Iris pigment epithelial cell (primary cell): ENCODE data around the gene RTP5.
"Not testable (repeated sequence)": the region's sequence is repeated elsewhere in the genome, so short reads cannot be mapped to it uniquely, and the experiment has no call there.

Experiments
- DNase-seq: peaks from one replicate; pipeline ENCODE4 v3.0.0-alpha.2; 2011; ENCODE audit warnings: low read depth

Gene RTP5

GRCh38 chr2:241869087-241869961, at the start of gene RTP5:
Gene RTP5 (plus strand): TSS chr2:241869729. CDS start chr2:241869757, 28 bp downstream.
- DNase-seq: no peak

- DNase-seq: not testable (repeated sequence)
These were observed 49.4 kb upstream of the RTP5 start for GRCh38 chr2:241819947-241820624.

GRCh38 chr2:241820625-241821384, 48.7 kb upstream of the RTP5 start:
- no peak for DNase-seq

GRCh38 chr2:241821460-241822263, 47.9 kb upstream of the RTP5 start:
- DNase-seq: no peak

GRCh38 chr2:241822264-241822623, 47.3 kb upstream of the RTP5 start:
- no peak for DNase-seq

GRCh38 chr2:241823531-241824437, 45.7 kb upstream of the RTP5 start:
- not testable (repeated sequence) for DNase-seq

GRCh38 chr2:241827394-241827793, 42.1 kb upstream of the RTP5 start:
- no peak for DNase-seq

GRCh38 chr2:241833101-241833663, 36.3 kb upstream of the RTP5 start:
- peak; percentile 82 for DNase-seq

- DNase-seq: not testable (repeated sequence)
These were observed 35.6 kb upstream of the RTP5 start for GRCh38 chr2:241833756-241834526.

GRCh38 chr2:241834527-241835210, 34.9 kb upstream of the RTP5 start:
- no peak for DNase-seq

- DNase-seq: no peak
These were observed 33.9 kb upstream of the RTP5 start for GRCh38 chr2:241835611-241836010.

- DNase-seq: peak; percentile 12
These were observed 33.2 kb upstream of the RTP5 start for GRCh38 chr2:241836292-241836691.

- no peak for DNase-seq
These were observed 32.1 kb upstream of the RTP5 start for GRCh38 chr2:241837197-241837965.

GRCh38 chr2:241841181-241842066, 28.1 kb upstream of the RTP5 start:
- no peak for DNase-seq

- no peak for DNase-seq
These were observed 27.5 kb upstream of the RTP5 start for GRCh38 chr2:241842067-241842415.

GRCh38 chr2:241842620-241843211, 26.8 kb upstream of the RTP5 start:
- peak; percentile 18 for DNase-seq
